ENCODE results near the gene TM7SF2.
A peak's percentile ranks its signal among the peaks of the same experiment; 100 is the strongest.

The TM7SF2 gene

GRCh38 chr11:65130631-65131416, 19.2 kb downstream of the TM7SF2 start:
- no peaks in the 10 kb centered on the region for H3K4me1 ChIP-seq
- no peak overlapping the region for H3K4me3 ChIP-seq (ENCODE audit: low read depth, low read length)
- no peaks in the 10 kb centered on the region for H3K27me3 ChIP-seq
- DNase-seq, result no peak
- TF ChIP-seq CTCF (IDR thresholded peaks at IDR 0.05; ENCODE audit: low read depth, low read length), result no peak
- peaks cover 9% of the 10 kb centered on the region; the same call in 1 of the 2 replicates for H3K36me3 ChIP-seq
- no peaks in the 10 kb centered on the region for H3K9me3 ChIP-seq

- H3K4me1 ChIP-seq, result no peaks in the 10 kb centered on the region
- TF ChIP-seq CTCF (IDR thresholded peaks at IDR 0.05; ENCODE audit: low read depth, low read length), result no peak
- no peak for DNase-seq
- H3K4me3 ChIP-seq (ENCODE audit: low read depth, low read length), result no peak overlapping the region
- H3K27me3 ChIP-seq, result no peaks in the 10 kb centered on the region
- H3K9me3 ChIP-seq, result no peaks in the 10 kb centered on the region
- H3K36me3 ChIP-seq, result peaks cover 9% of the 10 kb centered on the region; the same call in 1 of the 2 replicates
Observed at GRCh38 chr11:65131417-65131776, 19.7 kb downstream of the TM7SF2 start.

- Histone ChIP-seq H3K27me3 (no peaks in the 10 kb centered on the region), H3K4me1 (no peaks in the 10 kb centered on the region), H3K4me3 (ENCODE audit: low read depth, low read length) (no peak overlapping the region), H3K36me3 (peaks cover 9% of the 10 kb centered on the region; the same call in 1 of the 2 replicates), H3K9me3 (no peaks in the 10 kb centered on the region)
- no peak for TF ChIP-seq CTCF (IDR thresholded peaks at IDR 0.05; ENCODE audit: low read depth, low read length)
- DNase-seq, result no peak
Observed at GRCh38 chr11:65131895-65132237, 20.2 kb downstream of the TM7SF2 start.

GRCh38 chr11:65132238-65132987, 20.7 kb downstream of the TM7SF2 start:
- H3K36me3 ChIP-seq, result peaks cover 9% of the 10 kb centered on the region; the same call in 1 of the 2 replicates
- H3K4me1 ChIP-seq, result no peaks in the 10 kb centered on the region
- no peak overlapping the region for H3K4me3 ChIP-seq (ENCODE audit: low read depth, low read length)

GRCh38 chr11:65132988-65133700, 21.5 kb downstream of the TM7SF2 start:
- H3K4me1 ChIP-seq, result no peaks in the 10 kb centered on the region
- no peak for TF ChIP-seq CTCF (IDR thresholded peaks at IDR 0.05; ENCODE audit: low read depth, low read length)
- no peak for DNase-seq

More at GRCh38 chr11:65132238-65132987, 20.7 kb downstream of the TM7SF2 start:
- no peak for DNase-seq
- Histone ChIP-seq H3K9me3 (no peaks in the 10 kb centered on the region), H3K27me3 (no peaks in the 10 kb centered on the region)
- TF ChIP-seq CTCF (IDR thresholded peaks at IDR 0.05; ENCODE audit: low read depth, low read length), result no peak

More at GRCh38 chr11:65132988-65133700, 21.5 kb downstream of the TM7SF2 start:
- Histone ChIP-seq H3K27me3 (no peaks in the 10 kb centered on the region), H3K9me3 (no peaks in the 10 kb centered on the region), H3K4me3 (ENCODE audit: low read depth, low read length) (peak overlapping the region; percentile 73), H3K36me3 (peaks cover 9% of the 10 kb centered on the region; the same call in 1 of the 2 replicates)
